NCI-H1694 treated with DMSO at 0.1 percent for 48 hours (cell line): ENCODE results near the gene HS1BP3.
A peak's percentile ranks its signal among the peaks of the same experiment; 100 is the strongest.

Experiments used
- DNase-seq: peaks from one replicate; lab custom pipeline; 2025; lab: John Stamatoyannopoulos, UW

HS1BP3 gene

DNA sequence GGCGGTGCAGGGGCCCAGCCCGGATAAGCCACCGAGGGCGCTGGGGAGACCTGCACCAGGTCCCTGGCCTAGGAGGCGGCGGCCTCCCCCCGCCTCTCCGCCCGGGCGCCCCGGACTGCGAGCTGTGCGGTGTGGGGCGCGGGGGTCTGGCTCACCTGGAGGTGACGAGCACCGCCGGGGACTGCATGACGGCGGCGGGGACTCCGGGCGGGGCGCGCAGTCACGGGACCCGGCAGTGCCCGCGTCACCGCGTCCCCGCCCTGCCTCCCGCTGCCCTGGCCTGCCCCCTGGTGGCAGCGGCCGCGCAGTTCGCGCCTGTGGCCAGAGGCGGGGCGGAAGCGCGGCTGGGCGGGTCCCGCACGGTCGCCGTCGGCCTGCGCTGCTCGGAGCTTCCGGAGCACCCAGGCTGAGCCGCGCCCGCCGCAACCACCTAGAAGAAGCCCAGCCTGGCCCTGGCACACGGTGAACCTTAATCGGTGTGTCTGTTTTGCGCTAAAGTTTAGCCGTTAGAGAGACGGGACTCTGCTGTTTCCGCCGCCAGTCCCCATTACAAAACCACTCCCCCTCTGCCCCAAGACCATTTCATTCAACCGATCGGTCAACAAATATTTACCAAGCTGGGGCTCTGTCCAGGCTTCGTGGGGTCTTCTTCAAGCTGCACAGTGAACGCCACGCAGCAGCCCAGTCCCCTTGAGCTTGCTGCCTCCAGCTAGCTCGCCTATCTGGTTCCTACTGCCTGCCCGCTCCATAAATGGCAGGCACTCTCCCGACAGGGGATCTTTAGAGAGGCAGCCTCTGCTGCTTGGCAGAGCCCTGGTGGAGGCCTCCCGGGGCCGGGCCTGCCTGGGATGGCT, at the start of gene HS1BP3:
Gene HS1BP3, minus strand, starts transcription at position 222 of the 854 bp plus-strand sequence. Its CDS starts 35 bp downstream, at position 187.
- peak; percentile 80 for DNase-seq

DNA sequence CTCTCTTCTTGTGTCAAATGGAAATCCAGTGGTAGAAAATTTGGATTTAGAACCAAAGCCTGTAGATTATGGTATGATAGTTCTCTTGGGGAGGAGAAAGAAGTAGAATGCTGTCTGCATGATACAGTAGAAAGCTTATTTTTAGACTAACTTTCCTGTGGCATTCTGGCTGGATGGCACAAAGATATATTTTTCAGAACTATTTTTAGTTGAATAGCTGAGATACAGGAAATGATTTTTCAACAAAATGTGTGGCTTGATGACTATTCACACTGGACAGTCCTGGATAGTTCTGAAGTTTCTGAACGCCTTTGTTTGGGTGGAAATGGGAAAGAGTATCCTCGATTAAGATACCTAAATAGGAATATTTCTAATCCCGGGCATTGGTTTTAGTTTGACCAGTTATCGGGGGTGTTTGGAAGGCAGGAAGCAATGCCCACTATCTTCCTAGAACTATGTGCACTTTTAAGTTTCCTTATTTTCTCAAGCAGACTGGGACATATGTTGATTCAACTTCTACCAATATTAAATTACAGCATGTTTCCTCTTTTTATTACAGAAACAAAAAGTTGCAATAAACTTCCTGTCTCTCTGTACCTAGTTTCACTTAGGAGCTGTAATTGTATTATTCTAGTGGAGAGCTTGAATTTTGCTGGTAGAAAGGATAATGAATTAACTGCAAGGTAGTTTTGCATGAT, 48.2 kb upstream of the HS1BP3 start:
- no peak for DNase-seq

DNA sequence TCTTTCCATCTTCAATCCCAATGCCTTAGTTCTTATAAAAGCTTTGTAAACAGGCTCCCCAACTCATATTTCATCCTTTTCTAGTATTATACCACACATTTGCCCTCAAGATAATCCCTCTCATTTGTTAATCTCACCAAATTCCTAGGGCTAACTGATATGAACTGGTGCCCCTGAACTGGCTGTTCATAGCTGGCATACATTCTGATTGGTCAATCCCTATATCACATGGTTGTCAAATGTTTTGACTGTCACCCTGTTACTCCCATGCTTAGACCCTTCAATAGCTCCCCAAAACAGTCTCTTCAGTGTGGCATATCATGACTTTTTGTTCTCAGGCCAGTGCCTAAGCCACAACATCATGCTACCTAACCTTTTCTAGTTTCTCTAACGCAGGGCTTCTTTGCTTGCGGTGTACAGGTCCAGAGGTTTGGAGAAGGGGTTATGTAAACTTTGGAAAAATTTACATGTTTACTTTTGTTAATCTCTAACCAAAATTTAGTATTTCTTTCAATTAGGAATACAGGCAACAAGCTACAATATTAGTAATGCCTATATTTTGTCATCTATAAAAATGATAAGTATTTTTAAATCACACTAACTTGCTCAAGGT, 46.5 kb upstream of the HS1BP3 start:
- DNase-seq = no peak

DNA sequence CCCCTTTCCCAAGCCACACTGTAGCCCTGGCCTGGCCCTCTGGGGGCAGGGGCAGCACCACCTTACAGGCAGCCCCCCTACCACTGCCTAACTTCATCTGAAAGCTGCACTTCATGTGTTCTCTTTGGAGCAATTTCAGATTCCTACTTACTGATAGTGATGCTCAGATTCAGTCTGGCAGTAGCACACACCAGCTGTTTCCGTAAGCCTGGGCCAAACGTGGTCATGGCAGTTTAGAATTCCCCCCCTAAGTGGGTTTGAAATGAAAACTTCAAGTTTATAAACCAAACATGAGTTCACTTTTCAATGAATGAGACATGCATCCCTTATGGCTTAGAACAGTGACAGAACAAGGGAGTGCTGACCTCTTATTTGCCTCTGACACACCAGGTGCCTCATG, 45.5 kb upstream of the HS1BP3 start:
- DNase-seq = no peak

- DNase-seq = no peak
Observed at GRCh38 chr2:20693317-20693716, 42.4 kb upstream of the HS1BP3 start.

GRCh38 chr2:20692081-20692480, 41.2 kb upstream of the HS1BP3 start:
- no peak for DNase-seq

- no peak for DNase-seq
Observed at GRCh38 chr2:20691076-20691734, 40.3 kb upstream of the HS1BP3 start.

GRCh38 chr2:20689428-20690264, 38.7 kb upstream of the HS1BP3 start:
- no peak for DNase-seq

DNA sequence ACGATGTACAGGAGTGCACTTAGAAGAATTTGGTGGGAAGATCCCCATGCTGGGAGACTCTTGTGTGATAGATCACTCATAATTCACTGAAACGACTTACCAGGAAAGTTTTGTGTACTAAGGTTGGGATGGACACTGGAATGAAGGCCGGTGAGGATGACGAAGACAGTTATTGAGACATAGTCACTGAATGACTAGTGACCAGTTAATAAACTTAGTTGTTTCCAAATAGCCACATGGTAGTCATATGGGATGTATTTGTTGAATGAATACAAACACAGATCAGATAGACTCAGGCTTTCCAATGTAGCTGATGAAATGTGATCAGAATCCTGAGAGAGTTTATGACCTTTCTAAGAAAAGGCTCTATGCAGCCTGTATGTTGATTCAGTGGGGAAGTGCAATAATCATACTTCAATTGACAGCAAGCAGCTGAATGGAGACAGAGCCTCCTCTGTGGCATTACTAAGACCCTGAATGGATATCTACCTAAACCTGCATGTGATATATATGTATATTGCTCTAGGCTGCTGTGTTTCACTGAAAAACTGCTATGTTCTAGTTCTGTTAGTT, 36.4 kb upstream of the HS1BP3 start:
- DNase-seq = no peak

- DNase-seq = no peak
Observed at GRCh38 chr2:20684581-20685063, 33.7 kb upstream of the HS1BP3 start.

- DNase-seq = no peak
Observed at GRCh38 chr2:20682167-20682920, 31.4 kb upstream of the HS1BP3 start.

- DNase-seq = no peak
Observed at GRCh38 chr2:20680744-20681375, 30.0 kb upstream of the HS1BP3 start.

GRCh38 chr2:20678780-20679179, 27.9 kb upstream of the HS1BP3 start:
- no peak for DNase-seq

- no peak for DNase-seq
Observed at GRCh38 chr2:20678086-20678395, 27.1 kb upstream of the HS1BP3 start.

- DNase-seq = no peak
Observed at GRCh38 chr2:20677301-20678085, 26.6 kb upstream of the HS1BP3 start.

DNA sequence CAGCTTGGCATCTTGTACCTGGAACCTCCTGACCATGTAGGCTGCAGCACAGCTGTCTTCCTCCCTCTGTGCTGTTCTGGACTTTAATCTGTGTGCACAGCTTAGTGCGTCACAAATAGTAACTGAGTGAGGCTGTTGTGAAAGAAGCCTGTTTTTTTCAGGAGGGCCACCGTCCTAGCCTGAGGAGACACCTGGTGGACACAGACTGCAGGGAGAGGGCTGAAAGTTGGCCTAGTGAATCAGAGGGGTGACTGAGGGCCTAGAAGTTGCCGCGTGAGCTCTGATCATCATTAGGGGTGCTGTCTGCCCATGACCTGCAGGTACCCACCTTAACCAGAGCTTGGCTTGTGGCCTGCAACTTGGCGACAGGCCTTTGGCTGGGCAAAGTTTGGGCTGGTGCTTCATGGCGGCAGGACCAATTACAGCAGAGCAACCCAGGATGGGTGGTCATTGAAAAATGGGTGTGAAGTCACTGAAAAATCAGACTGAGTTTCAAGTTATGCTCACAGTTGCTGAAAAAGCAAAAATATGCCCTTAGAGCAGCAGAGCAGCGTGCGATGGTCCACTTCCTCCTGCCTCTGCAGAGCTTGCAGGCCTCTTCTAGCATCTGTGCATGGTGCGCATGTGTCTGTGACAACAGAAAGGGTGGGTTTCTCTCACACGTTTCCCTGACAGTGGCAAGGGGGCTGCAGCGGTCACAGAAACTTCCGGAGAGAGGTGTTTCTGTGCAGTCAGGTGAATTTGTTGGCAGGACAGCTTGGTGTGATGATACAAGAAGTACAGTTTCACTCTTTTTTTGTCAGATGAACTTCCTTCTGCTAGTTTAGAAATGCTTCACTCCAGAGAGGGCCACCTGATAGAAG, 25.7 kb upstream of the HS1BP3 start:
- no peak for DNase-seq

DNA sequence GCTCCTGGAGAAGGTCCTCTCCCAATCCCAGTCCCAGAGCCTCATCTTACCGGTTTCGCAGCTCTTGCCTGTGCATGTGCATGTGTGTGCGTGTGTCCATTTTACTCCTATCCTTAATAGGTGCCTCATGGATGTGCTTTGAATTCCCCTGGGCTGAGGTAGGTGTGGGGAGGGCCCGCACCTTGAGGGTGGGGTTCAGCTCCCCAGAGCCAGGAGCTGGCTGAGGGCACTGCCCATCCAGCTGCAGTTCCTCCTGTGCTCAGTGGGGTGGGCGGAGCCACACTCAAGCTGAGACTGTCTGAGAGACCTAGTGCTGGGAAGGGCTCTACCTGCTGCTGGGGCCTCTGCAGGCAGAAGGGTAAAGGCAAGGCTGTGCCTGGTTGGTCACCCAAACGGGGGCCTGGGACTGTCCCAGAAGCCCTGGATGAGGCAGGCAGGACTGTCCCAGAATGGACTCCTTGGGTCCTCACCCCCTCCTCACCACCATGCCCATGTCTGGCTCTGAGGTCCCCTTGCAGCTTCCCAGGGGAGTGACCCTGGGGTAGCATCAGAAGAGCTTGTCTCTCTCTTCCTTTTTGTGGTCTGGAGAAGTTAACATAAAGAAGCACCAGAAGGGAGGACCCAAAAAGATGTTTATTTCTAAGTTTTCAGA, 24.9 kb upstream of the HS1BP3 start:
- no peak for DNase-seq
